ENCODE data around the gene FBXL17. TPM values are rescaled to one million over a fixed set of nuclear protein-coding genes. Genes with fewer than 3 reads are reported as not detected.

Gene FBXL17
- total RNA-seq, 2 experiments from 2014 or later, result 9.6 to 9.8 TPM

DNA sequence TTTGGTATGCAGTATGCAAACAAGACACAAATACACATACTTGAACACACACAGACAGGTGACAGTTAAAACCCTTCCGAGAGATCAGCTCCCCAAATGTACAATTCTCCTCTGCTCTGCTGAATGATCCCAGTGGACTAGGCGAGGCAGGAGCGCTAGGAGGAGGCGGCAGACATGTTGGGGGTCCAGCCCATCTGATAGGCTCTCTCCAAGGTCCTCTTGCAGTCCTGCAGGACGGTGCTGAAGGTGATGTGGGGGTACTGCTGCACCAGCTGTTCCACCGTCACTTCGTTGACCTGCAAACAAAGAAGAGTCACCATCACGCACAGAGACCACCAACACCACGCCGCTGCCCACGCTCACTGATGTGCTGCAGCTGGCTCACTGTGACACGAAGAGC is 520.3 kb downstream of the FBXL17 start:
- CTCF ChIA-PET, result interaction anchor here (1.8 kb wide), 1 partner anchor 11 kb away, joined by 4 read pairs; no protein-coding TSS in a partner anchor
- Mint-ChIP-seq H3K27ac (no peak overlapping the region), H3K4me3 (no peak overlapping the region), H3K36me3 (ENCODE audit: low read depth) (peaks cover 4% of the 10 kb centered on the region), H3K4me1 (peaks cover 3% of the 10 kb centered on the region), H3K27me3 (no peaks in the 10 kb centered on the region), H3K9me3 (no peaks in the 10 kb centered on the region)
- DNase-seq, result no peak
- POLR2A ChIA-PET, result no interaction called here

- Mint-ChIP-seq H3K4me1 (peaks cover 3% of the 10 kb centered on the region), H3K27ac (no peak overlapping the region), H3K27me3 (no peaks in the 10 kb centered on the region), H3K4me3 (no peak overlapping the region), H3K36me3 (ENCODE audit: low read depth) (peaks cover 4% of the 10 kb centered on the region), H3K9me3 (no peaks in the 10 kb centered on the region)
- POLR2A ChIA-PET, result no interaction called here
- CTCF ChIA-PET, result interaction anchor here (1.8 kb wide), 1 partner anchor 13 kb away, joined by 4 read pairs; no protein-coding TSS in a partner anchor
- no peak for DNase-seq
These were observed 521.9 kb downstream of the FBXL17 start for GRCh38 chr5:107860044-107860443.

DNA sequence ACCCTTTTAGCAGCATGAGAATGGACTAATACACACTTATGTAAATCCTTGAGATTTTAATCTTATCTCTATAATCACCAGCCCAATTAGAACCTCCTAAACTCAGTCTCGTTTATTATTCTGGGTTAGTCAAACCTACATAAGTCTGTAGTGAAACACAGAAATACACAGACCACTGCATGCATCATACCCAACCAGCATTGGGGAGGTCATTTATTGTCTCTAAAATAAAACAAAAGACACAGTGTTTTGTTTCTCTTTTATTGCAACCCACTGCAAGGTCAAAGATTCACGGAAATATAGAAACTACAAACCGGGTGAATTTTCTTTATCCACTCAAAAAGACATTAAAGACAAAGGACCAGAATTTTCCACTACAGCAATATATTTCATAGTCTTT is 523.1 kb downstream of the FBXL17 start:
- no peak overlapping the region for H3K27ac Mint-ChIP-seq
- H3K27me3 Mint-ChIP-seq, result no peaks in the 10 kb centered on the region
- H3K9me3 Mint-ChIP-seq, result no peaks in the 10 kb centered on the region
- no peak overlapping the region for H3K4me3 Mint-ChIP-seq
- ChIA-PET CTCF (no interaction called here), POLR2A (no interaction called here)
- H3K4me1 Mint-ChIP-seq, result peaks cover 3% of the 10 kb centered on the region
- H3K36me3 Mint-ChIP-seq (ENCODE audit: low read depth), result peaks cover 4% of the 10 kb centered on the region
- no peak for DNase-seq

DNA sequence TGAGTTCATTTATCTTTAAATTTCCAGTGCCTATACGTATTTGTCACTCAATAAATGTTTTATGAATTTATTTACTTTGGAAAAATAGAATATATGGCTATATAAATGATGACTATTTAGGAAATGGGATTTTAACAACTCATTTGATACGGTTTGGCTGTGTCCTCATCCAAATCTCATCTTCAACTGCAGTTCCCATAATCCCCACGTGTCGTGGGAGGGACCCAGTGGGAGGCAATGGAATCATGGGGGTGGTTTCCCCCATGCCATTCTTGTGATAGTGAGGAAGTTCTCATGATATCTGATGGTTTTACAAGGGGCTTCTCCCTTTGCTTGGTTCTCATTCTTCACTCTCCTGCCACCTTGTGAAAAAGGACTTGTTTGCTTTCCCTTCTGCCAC is 523.6 kb downstream of the FBXL17 start:
- no peaks in the 10 kb centered on the region for H3K9me3 Mint-ChIP-seq
- H3K27ac Mint-ChIP-seq, result no peak overlapping the region
- ChIA-PET POLR2A (no interaction called here), CTCF (no interaction called here)
- H3K4me3 Mint-ChIP-seq, result no peak overlapping the region
- no peaks in the 10 kb centered on the region for H3K27me3 Mint-ChIP-seq
- H3K36me3 Mint-ChIP-seq (ENCODE audit: low read depth), result peaks cover 4% of the 10 kb centered on the region
- DNase-seq, result no peak
- peaks cover 3% of the 10 kb centered on the region for H3K4me1 Mint-ChIP-seq

DNA sequence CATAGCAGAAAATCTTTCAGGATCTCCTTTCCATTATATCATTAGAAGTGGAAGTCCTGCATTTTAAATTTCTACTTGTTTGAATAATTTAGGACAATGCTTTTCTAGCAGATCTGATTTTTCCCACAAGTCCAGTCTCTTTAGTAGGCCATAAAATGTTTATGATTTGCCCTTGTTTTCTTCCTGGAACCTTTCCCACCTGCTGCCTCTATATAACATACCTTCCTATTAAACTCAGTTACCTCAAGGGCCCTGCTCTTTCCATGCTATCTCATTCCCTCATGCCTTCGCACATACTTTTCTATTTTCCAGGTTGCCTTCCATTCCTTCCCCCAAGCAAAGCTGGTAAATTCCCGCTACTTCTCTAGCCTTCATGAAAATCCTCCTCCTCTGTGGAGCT is 524.1 kb downstream of the FBXL17 start:
- H3K27me3 Mint-ChIP-seq, result no peaks in the 10 kb centered on the region
- peaks cover 4% of the 10 kb centered on the region for H3K36me3 Mint-ChIP-seq (ENCODE audit: low read depth)
- H3K9me3 Mint-ChIP-seq, result no peaks in the 10 kb centered on the region
- no peak overlapping the region for H3K4me3 Mint-ChIP-seq
- ChIA-PET CTCF (no interaction called here), POLR2A (no interaction called here)
- peaks cover 3% of the 10 kb centered on the region for H3K4me1 Mint-ChIP-seq
- no peak for DNase-seq
- H3K27ac Mint-ChIP-seq, result no peak overlapping the region

- ChIA-PET POLR2A (no interaction called here), CTCF (interaction anchor here (0.7 kb wide), 1 partner anchor 46 kb away, joined by 3 read pairs; no protein-coding TSS in a partner anchor)
- H3K9me3 Mint-ChIP-seq, result no peaks in the 10 kb centered on the region
- H3K27me3 Mint-ChIP-seq, result peaks cover 3% of the 10 kb centered on the region
- DNase-seq, result no peak
- no peak overlapping the region for H3K4me3 Mint-ChIP-seq
- H3K36me3 Mint-ChIP-seq (ENCODE audit: low read depth), result peaks cover 4% of the 10 kb centered on the region
- no peak overlapping the region for H3K27ac Mint-ChIP-seq
- H3K4me1 Mint-ChIP-seq, result peaks cover 3% of the 10 kb centered on the region
These were observed 526.7 kb downstream of the FBXL17 start for GRCh38 chr5:107855171-107855570.

DNA sequence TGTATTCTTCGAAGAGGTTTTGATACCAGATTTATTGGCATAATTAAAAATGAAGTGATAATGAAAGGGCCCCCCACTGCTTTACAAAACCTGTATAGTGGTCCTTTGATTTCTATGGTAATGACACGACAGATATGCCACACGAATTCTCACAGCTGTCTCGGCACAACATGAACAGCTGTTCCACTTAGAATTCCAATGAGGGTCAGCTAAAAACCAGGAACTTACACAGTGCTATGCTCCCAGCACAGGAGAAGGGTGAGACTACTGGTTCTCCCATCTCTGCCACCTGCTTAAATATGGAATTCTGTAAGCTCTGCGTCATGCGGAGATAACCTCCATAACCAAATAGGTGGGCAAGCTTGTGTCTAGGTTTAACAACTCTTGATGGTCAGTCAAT is 528.2 kb downstream of the FBXL17 start:
- CTCF ChIA-PET, result no interaction called here
- DNase-seq, result no peak
- H3K27ac Mint-ChIP-seq, result no peak overlapping the region
- H3K36me3 Mint-ChIP-seq (ENCODE audit: low read depth), result peaks cover 4% of the 10 kb centered on the region
- peaks cover 3% of the 10 kb centered on the region for H3K27me3 Mint-ChIP-seq
- H3K4me1 Mint-ChIP-seq, result no peaks in the 10 kb centered on the region
- H3K4me3 Mint-ChIP-seq, result no peak overlapping the region
- POLR2A ChIA-PET, result no interaction called here
- no peaks in the 10 kb centered on the region for H3K9me3 Mint-ChIP-seq

- no peak for DNase-seq
- H3K9me3 Mint-ChIP-seq, result no peaks in the 10 kb centered on the region
- H3K36me3 Mint-ChIP-seq (ENCODE audit: low read depth), result peaks cover 3% of the 10 kb centered on the region
- H3K27me3 Mint-ChIP-seq, result peaks cover 3% of the 10 kb centered on the region
- H3K27ac Mint-ChIP-seq, result no peak overlapping the region
- ChIA-PET CTCF (no interaction called here), POLR2A (no interaction called here)
- H3K4me1 Mint-ChIP-seq, result no peaks in the 10 kb centered on the region
- H3K4me3 Mint-ChIP-seq, result no peak overlapping the region
These were observed 528.9 kb downstream of the FBXL17 start for GRCh38 chr5:107853031-107853430.

DNA sequence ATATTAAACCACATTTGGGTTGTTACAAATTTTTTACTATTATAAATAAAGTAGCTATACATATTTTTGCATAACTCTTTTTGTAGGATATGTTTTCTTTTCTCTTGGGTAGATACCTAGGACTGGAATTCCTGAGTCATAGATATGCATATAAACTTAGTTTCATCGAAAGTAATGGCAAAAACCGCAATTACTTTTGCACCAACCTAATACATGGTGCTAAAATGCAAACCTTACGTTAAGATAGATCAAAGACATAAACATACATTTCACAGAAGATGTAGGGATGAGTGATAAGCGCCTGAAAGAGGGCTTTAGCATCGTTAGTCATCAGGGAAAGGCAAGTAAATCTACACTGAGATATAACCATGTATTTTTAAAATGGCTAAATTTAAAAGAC is 532.8 kb downstream of the FBXL17 start:
- peaks cover 2% of the 10 kb centered on the region for H3K9me3 Mint-ChIP-seq
- no peak overlapping the region for H3K4me3 Mint-ChIP-seq
- no peaks in the 10 kb centered on the region for H3K4me1 Mint-ChIP-seq
- CTCF ChIA-PET, result no interaction called here
- peaks cover 27% of the 10 kb centered on the region for H3K27me3 Mint-ChIP-seq
- no peak for DNase-seq
- no peak overlapping the region for H3K27ac Mint-ChIP-seq
- no peaks in the 10 kb centered on the region for H3K36me3 Mint-ChIP-seq (ENCODE audit: low read depth)
- POLR2A ChIA-PET, result no interaction called here

DNA sequence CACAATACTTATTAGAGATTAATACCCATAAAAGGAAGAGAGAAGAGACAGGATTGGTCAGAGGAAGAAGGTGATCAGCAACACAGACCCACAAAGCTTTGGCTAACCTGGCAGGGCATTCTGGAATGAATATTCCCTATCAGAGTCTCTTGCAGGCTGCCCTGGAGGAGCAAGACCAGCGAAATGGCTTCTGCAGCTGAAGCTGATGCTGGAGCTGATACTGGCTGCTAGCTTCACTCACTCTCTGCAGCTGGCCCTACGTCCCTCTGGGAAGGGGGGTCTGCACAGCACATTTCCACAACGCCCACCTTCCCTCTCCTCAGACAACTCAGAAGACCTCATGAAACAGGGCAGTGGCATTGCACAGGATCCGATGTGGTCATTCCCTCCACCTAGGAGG is 541.3 kb downstream of the FBXL17 start:
- ChIA-PET POLR2A (no interaction called here), CTCF (no interaction called here)
- Mint-ChIP-seq H3K27ac (no peak overlapping the region), H3K4me1 (no peaks in the 10 kb centered on the region), H3K4me3 (no peak overlapping the region), H3K36me3 (ENCODE audit: low read depth) (no peaks in the 10 kb centered on the region), H3K9me3 (peaks cover 2% of the 10 kb centered on the region), H3K27me3 (peaks cover 25% of the 10 kb centered on the region)
- DNase-seq, result no peak

GRCh38 chr5:107840161-107840560 is 541.7 kb downstream of the FBXL17 start:
- no peak for DNase-seq

DNA sequence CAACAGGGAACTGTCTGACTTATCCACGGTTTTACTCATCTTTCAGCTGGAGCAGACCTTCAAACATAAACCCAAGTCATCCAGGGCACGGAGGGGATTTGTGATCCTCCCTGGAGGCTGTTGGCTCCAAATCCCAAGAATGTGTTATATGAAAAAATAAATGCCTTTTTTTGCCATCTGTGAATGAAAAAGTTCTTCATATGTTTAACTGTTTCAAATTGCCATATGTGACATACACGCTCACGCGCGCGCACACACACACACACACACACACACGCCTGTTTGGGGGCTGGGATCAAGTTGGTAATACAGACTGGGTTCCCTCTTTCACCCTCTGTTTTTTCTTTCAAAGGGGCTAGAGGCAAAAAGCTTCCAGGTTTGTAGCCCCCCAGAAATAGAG is 546.8 kb downstream of the FBXL17 start:
- ChIA-PET CTCF (interaction anchor here (0.9 kb wide), 1 partner anchor 36 kb away, joined by 3 read pairs; no protein-coding TSS in a partner anchor), POLR2A (no interaction called here)
- Mint-ChIP-seq H3K4me3 (no peak overlapping the region), H3K36me3 (ENCODE audit: low read depth) (no peaks in the 10 kb centered on the region), H3K27me3 (peaks cover 7% of the 10 kb centered on the region), H3K27ac (no peak overlapping the region), H3K9me3 (no peaks in the 10 kb centered on the region), H3K4me1 (no peaks in the 10 kb centered on the region)
- DNase-seq, result no peak

More at GRCh38 chr5:107840161-107840560, 541.7 kb downstream of the FBXL17 start:
- no peaks in the 10 kb centered on the region for H3K9me3 Mint-ChIP-seq
- no peak overlapping the region for H3K4me3 Mint-ChIP-seq
- POLR2A ChIA-PET, result no interaction called here
- H3K27me3 Mint-ChIP-seq, result peaks cover 22% of the 10 kb centered on the region
- no peaks in the 10 kb centered on the region for H3K4me1 Mint-ChIP-seq
- H3K36me3 Mint-ChIP-seq (ENCODE audit: low read depth), result no peaks in the 10 kb centered on the region
- CTCF ChIA-PET, result no interaction called here
- H3K27ac Mint-ChIP-seq, result no peak overlapping the region

- Mint-ChIP-seq H3K9me3 (no peaks in the 10 kb centered on the region), H3K27me3 (peaks cover 5% of the 10 kb centered on the region), H3K36me3 (ENCODE audit: low read depth) (no peaks in the 10 kb centered on the region), H3K4me3 (no peak overlapping the region), H3K4me1 (no peaks in the 10 kb centered on the region), H3K27ac (no peak overlapping the region)
- no peak for DNase-seq
- POLR2A ChIA-PET, result no interaction called here
- CTCF ChIA-PET, result no interaction called here
These were observed 549.2 kb downstream of the FBXL17 start for GRCh38 chr5:107832746-107833145.

DNA sequence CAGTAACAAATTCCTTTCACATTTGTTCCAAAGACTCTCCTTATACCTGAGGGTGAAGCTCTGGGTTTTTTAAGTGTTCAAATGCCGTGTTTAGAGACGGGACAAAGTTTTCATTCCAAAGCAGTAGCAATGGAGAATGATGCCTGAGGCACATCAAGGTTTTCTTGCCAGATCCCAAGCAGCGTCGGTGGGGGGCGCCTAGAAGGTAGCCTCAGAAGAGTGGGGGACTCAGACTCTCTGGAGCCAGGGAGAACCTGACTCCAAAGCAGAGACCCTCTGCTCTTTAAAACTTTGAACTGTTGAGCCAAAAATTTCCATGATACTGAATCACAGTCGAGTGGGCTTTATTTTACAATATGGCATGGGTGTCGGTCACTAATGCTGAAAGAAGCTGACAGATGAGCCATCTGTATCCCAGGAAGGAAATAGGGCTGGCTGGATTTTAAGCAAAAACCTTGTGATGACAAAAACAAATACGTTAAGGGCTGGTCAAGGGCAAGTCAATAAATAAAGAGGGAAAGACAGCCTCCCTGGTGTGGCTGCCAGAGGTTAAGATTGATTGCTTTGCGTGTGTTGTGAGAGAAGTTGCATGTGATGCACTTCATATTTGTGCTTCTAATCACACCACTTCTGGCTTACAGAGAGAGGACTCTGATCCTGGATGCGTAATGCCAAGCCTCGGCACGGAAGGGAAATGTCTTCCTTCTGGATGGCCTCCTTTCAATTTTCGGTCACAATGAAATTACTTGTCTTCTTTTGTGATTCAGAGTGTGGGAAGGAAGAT is 550.1 kb downstream of the FBXL17 start:
- Mint-ChIP-seq H3K36me3 (ENCODE audit: low read depth) (no peaks in the 10 kb centered on the region), H3K27ac (no peak overlapping the region), H3K9me3 (no peaks in the 10 kb centered on the region), H3K27me3 (peaks cover 5% of the 10 kb centered on the region), H3K4me3 (no peak overlapping the region), H3K4me1 (no peaks in the 10 kb centered on the region)
- POLR2A ChIA-PET, result no interaction called here
- DNase-seq, result no peak
- CTCF ChIA-PET, result no interaction called here

All from activated CD4-positive, alpha-beta T cell treated with anti-CD3 and anti-CD28 coated beads, Interleukin-2, amount 10 ng/mL, durations not matched to agents 7 days and 5 days (primary cell).